HL-60 (cell line): Measurements from ENCODE around the gene PKD1L1.
"Not testable (repeated sequence)": the region's sequence is repeated elsewhere in the genome, so short reads cannot be mapped to it uniquely, and the experiment has no call there.

Experiments
- DNase-seq, 2 experiments: peaks; one replicate each; pipeline ENCODE4 v3.0.0-alpha.2; 2010 to 2020; ENCODE audit warnings: low read depth in 1 of 2, low spot score in 1 of 2
- H3K27ac ChIP-seq: fragments of 250-450 bp; sonication (Bioruptor Pico); replicated peaks from 2 replicates; pipeline ENCODE4 v1.5.1; 2020; ENCODE audit warnings: mild to moderate bottlenecking, moderate library complexity
- H3K27me3 ChIP-seq: fragments of 250-450 bp; sonication (Bioruptor Pico); 2 replicates; pipeline ENCODE4 v1.5.1; 2021; ENCODE audit warnings: mild to moderate bottlenecking, moderate library complexity; ENCODE audit not compliant: insufficient read depth, poor library complexity, severe bottlenecking
- H3K4me3 ChIP-seq: replicated peaks from 2 replicates; pipeline ENCODE4 v1.5.1; 2011; ENCODE audit warnings: mild to moderate bottlenecking, control low read depth, low read length; ENCODE audit not compliant: insufficient read depth
- GABPA ChIP-seq: IDR thresholded peaks from 2 replicates; pipeline ENCODE4 v1.6.1; 2012; ENCODE audit warnings: low read depth
- POLR2AphosphoS5 ChIP-seq: IDR thresholded peaks from 2 replicates; pipeline ENCODE4 v1.6.1; 2012; ENCODE audit warnings: low read depth
- SPI1 ChIP-seq: IDR thresholded peaks from 2 replicates; pipeline ENCODE4 v1.6.1; 2012; ENCODE audit warnings: low read depth, mild to moderate bottlenecking, borderline replicate concordance
- TF ChIP-seq, protein P1 (sequence below): IDR thresholded peaks from one replicate; pipeline ENCODE4 v1.5.1; 2011; ENCODE audit warnings: low read length, control low read depth, inconsistent platforms; ENCODE audit not compliant: insufficient read depth
- TF ChIP-seq, protein P2 (sequence below): IDR thresholded peaks from 2 replicates; pipeline ENCODE4 v1.6.1; 2012; ENCODE audit warnings: low read depth; ENCODE audit not compliant: insufficient replicate concordance

The PKD1L1 gene

DNA sequence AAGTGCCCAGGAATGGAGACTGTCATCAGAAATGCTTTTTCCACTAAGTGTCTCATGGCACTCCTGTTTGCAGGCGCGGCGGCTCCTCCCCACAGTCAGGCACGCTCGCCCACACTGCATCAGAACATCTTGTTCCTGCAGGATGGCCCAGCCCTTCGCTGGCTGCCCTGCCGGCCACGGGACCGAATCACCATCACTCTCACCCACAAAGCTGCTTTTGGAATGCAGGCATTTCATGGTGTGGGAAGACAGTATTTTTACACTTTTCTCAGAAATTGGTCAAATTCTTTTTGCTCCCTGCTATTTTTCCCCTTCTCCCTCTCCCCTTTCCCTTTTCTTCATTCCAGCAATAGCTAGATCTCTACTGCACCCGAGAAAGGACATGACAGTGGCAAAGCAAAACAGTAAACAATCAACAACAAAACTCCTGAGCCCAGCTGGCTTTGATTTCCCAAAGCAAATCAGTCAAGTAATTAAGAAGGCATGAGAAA is 190.3 kb downstream of the PKD1L1 start:
- Histone ChIP-seq H3K4me3 (no peak overlapping the region), H3K27ac (no peak overlapping the region), H3K27me3 (no peaks in the 10 kb centered on the region)
- DNase-seq: no peak
- TF ChIP-seq SPI1 (no peak), GABPA (no peak), POLR2AphosphoS5 (no peak)
- TF ChIP-seq, protein P1, sequence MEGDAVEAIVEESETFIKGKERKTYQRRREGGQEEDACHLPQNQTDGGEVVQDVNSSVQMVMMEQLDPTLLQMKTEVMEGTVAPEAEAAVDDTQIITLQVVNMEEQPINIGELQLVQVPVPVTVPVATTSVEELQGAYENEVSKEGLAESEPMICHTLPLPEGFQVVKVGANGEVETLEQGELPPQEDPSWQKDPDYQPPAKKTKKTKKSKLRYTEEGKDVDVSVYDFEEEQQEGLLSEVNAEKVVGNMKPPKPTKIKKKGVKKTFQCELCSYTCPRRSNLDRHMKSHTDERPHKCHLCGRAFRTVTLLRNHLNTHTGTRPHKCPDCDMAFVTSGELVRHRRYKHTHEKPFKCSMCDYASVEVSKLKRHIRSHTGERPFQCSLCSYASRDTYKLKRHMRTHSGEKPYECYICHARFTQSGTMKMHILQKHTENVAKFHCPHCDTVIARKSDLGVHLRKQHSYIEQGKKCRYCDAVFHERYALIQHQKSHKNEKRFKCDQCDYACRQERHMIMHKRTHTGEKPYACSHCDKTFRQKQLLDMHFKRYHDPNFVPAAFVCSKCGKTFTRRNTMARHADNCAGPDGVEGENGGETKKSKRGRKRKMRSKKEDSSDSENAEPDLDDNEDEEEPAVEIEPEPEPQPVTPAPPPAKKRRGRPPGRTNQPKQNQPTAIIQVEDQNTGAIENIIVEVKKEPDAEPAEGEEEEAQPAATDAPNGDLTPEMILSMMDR: no peak
- TF ChIP-seq, protein P2, sequence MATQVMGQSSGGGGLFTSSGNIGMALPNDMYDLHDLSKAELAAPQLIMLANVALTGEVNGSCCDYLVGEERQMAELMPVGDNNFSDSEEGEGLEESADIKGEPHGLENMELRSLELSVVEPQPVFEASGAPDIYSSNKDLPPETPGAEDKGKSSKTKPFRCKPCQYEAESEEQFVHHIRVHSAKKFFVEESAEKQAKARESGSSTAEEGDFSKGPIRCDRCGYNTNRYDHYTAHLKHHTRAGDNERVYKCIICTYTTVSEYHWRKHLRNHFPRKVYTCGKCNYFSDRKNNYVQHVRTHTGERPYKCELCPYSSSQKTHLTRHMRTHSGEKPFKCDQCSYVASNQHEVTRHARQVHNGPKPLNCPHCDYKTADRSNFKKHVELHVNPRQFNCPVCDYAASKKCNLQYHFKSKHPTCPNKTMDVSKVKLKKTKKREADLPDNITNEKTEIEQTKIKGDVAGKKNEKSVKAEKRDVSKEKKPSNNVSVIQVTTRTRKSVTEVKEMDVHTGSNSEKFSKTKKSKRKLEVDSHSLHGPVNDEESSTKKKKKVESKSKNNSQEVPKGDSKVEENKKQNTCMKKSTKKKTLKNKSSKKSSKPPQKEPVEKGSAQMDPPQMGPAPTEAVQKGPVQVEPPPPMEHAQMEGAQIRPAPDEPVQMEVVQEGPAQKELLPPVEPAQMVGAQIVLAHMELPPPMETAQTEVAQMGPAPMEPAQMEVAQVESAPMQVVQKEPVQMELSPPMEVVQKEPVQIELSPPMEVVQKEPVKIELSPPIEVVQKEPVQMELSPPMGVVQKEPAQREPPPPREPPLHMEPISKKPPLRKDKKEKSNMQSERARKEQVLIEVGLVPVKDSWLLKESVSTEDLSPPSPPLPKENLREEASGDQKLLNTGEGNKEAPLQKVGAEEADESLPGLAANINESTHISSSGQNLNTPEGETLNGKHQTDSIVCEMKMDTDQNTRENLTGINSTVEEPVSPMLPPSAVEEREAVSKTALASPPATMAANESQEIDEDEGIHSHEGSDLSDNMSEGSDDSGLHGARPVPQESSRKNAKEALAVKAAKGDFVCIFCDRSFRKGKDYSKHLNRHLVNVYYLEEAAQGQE: no peak

DNA sequence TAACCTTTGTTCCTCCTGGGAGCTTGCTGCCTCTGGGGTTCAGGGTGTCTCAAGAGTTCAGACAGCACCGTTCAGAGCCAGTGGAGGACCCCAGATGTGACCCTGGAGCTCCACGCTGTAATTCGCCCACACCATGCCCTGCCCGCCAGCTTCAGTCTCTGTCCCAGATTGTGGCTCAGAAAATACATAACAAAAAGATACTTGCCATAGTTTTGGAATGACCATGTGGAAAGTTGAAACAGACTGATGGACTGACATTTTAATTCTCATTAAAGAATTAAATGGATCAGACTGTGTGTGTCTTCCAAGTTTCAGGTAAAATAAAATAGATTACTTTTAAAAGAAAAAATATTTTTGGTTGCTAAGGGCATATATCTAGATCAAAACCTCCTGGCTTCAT is 191.6 kb downstream of the PKD1L1 start:
- DNase-seq: no peak
- Histone ChIP-seq H3K4me3 (no peak overlapping the region), H3K27me3 (no peaks in the 10 kb centered on the region), H3K27ac (no peak overlapping the region)
- TF ChIP-seq SPI1: no peak
- TF ChIP-seq POLR2AphosphoS5: no peak
- TF ChIP-seq, protein P1: no peak
- TF ChIP-seq, protein P2: no peak
- no peak for TF ChIP-seq GABPA

DNA sequence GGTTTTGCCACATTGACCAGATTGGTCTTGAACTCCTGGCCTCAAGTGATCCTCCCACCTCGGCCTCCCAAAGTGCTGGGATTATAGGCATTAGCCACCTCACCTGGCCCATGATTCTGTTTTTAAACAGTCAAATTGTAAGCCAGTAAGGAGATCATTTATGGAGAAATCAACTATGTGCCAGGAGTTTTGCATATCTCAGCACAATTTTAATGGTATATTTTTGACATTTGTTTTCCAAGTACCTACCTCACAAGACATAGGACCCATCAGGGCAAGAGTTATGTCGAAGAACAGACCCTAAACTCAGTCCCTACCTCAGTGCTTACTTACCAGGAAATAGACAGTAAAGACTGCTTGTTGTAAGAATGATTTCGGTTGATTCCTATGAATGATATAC is 193.0 kb downstream of the PKD1L1 start:
- H3K27ac ChIP-seq: no peak overlapping the region
- DNase-seq: no peak

DNA sequence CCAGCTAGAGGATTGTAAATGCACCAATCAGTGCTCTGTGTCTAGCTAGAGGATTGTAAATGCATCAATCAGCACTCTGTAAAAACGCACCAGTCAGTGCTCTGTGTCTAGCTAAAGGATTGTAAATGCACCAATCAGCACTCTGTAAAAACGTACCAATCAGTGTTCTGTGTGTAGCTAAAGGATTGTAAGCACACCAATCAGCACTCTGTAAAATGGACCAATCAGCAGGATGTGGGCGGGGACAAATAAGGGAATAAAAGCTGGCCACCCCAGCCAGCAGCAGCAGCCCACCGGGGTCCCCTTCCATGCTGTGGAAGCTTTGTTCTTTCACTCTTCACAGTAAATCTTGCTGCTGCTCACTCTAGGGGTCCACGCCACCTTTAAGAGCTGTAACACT is 196.5 kb downstream of the PKD1L1 start:
- H3K27ac ChIP-seq, DNase-seq, H3K4me3 ChIP-seq, H3K27me3 ChIP-seq: not testable (repeated sequence)

More for the DNA sequence above, 193.0 kb downstream of the PKD1L1 start:
- TF ChIP-seq POLR2AphosphoS5 (no peak), GABPA (no peak), SPI1 (no peak)
- TF ChIP-seq, protein P2: no peak
- TF ChIP-seq, protein P1: no peak
- no peak overlapping the region for H3K4me3 ChIP-seq
- H3K27me3 ChIP-seq: no peaks in the 10 kb centered on the region
